HG03571 (cell line): Measurements from ENCODE around the gene FOXN4.

Experiments
- ATAC-seq: cut with Tn5 transposase; IDR thresholded peaks from one replicate; pipeline ENCODE4 v1.9.1; 2021; ENCODE audit not compliant: unreplicated experiment

FOXN4 gene

DNA sequence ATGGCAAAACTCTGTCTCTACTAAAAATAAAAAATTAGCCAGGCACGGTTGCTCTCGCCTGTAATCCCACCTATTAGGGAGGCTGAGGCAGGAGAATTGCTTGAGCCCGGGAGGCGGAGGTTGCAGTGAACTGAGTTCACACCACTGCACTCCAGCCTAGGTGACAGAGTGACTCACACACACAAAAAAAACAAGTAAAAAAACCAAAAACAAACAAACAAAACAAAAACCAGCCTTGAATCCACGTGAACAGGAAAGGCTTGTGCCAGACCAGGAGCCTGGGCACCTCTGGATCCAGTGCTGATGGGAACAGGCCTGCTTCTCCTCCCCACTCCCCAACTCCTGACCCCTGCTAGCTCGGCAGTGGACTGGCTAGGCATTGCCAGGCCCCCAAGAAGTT, 3.5 kb downstream of the FOXN4 start:
- no peak for ATAC-seq

DNA sequence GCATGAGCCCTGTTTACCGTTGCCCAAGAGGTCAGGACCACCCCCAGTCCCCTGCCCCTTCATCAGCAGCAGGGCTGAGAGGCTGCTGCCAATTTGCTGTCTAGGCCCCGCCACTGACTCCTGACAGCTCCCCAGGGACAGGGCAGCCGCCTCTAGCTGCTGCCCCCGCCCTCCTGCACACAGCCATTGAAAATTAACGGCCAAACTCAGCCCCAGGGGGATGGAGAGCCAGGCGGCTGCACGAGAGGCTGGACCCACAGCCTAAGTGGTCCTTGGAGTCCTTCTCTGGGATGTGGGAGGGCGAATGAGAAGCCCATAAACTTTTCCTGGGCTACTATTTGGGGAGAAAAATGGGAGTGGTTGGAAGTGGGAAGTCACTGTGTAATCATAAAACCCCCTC, 4.6 kb downstream of the FOXN4 start:
- no peak for ATAC-seq

DNA sequence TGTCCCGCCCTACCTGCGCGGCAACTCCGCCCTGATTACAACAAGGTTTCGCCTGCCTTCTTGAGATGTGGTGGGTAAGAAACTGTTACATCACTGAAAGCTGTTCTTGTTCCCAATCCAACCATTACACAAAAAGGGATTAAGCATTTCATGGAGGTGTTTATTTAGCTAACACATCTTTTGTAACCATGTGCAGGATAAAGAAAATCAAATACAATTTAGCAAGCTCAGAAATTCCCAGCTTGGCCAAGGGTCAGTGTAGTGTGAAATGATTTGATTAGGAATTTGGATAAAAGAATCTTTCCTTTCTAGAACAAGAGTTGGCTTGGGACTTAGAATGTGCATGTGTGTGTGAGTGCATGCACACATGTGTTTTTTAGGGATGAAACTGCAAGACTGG, 6.3 kb downstream of the FOXN4 start:
- ATAC-seq: no peak

DNA sequence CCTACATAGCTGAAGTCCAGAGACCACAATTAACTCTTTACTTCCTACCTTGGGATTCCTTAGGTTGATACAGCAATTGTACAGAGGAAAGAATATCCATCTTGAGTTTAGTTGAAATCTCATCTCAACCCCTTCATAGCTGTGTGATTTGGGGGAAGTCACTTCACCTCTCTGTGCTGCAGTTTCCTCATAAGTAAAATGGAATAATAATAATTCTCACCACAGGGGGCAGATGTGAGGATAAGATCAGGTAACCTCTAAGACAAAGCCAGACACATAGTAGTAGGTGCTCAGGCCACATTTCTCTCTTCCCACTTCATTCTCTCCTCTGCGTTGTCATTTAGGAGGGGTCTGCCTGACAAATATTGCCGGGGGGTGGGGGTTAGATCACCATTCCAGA, 6.7 kb downstream of the FOXN4 start:
- no peak for ATAC-seq

DNA sequence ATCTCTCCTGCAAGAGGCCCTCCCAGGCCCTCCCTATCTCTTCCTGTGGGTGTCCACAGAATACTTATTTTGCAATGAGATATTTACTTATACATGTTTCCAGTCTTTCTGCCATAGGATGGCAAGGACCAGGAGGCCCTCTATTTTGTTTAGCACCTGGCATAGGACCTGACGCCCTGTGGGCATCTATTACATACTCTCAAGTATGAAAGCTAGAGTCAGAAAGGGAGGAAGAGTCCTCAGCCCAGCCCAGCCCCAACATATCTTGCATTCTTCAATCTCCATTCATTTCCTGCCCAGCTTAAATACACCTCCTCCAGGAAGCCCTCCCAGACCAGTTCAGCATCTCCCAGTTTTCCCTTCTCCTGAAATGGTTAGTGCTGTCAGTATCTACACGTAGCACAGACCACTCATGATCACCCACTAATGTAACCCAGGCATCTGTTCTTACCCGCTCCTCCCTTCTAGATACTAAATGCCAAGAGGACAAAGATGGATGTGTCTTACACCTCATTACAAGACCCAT, 7.4 kb downstream of the FOXN4 start:
- ATAC-seq: no peak

DNA sequence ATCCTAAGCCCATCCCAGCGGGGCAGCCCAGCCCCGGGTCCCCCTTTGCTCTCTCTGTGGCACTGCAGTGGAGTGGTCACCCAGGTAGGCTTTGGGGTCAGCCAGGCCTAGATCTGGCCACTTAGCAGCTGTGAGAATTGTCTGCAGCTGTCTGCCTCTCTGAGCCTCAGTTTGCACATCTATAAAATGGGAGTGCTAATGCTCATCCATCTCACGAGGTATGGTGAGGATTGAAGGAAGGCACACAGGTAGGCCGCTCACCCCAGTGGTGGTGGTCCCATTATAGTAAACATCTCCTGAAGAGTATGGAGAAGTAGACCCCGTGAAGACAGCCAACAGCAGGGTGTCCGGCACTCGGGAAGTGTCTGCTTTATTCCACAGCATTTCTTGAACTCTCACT, 9.2 kb downstream of the FOXN4 start:
- no peak for ATAC-seq

DNA sequence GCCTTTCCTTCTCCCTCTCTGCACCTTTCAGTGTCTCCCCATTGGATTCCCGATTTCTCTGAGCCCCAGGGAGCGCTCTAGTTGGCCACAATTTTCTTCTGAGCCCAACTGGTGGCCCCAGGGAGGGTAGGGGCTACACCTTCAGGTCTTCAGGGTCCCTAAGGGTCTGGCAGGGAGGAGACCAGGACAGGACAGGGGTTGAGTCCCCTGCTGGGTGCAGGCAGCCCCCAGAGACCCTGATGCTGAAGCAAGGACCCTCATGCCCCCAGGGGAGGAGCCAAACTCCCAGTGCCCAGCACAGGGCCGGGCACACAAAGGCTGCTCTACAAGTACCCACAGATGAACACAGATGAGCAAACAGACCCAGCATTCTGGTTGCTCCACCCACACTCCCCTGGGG, 12.7 kb downstream of the FOXN4 start:
- ATAC-seq: no peak

DNA sequence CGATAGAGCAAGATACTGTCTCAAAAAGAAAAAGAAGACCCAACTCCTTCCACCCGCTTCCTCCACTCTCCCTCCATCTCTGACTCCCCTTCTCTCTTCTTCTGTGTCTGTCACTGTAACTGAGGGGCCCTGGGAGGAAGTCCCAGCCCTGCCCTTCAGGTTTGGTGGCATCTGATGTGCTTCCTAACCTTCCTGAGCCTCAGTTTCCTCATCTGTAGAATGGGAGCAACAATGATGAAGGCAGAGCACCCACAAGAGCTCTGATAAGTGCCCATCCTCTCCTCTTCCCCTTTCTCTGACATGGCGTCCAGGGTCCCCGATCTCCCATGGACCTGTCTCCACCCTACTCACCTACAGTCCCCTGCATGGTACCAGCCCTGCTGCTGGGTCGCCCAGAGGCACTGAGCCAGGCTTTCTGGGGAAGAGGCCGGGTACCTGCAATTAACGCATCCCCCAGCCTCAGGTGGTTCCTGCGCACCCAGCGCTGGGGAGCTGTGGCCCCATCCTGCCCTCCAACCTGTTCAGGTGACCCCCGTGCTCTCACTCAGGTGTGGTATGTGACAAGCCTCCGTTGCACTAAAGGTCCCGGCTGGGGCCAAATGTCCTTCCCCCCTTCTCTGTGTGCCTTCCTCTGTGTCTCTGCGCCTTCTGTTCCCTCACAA, 13.2 kb downstream of the FOXN4 start:
- ATAC-seq: no peak

DNA sequence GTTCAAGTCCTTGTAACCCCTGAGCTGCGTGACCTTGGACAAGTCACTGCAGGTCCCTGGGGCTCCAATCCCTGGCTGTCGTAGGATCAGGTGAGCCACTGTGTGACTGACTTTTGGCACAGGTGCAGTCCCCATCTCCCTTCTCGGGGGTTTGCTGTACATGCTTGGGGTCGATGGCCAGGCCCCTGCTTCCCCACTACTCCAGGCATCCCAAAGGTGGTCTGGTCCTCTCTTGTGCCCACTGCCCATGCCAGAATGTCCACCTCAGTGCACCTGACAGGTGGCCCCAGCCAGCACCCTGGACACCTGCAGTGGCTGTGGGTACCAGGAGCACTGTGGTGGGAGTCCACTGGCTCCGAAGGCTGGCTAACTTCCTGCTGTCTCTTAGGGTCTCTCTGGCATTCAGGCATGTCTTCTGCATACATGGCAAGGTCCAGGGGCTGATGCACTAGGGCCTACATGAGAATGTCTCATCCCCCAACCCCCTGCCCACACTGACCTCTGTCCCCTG, 14.7 kb downstream of the FOXN4 start:
- ATAC-seq: no peak

DNA sequence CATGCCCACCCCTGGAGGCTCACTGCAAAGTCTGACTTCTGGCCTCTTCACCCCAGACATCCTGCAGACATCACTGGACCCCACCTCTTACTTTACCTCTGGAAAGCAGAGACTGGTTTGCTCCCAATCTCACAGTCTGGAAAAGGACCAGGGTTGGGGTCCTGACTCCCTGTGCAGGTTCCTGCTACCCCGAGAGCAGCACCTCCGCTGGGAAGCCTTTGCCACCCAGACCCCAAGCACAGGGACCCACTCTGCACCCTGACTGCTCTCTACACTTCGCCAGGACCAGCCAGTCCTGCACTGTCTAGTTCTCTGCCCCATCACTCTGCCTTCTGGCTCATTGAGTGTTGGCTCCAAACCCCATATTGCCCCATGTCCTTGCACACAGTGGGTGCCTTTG, 16.0 kb downstream of the FOXN4 start:
- no peak for ATAC-seq

DNA sequence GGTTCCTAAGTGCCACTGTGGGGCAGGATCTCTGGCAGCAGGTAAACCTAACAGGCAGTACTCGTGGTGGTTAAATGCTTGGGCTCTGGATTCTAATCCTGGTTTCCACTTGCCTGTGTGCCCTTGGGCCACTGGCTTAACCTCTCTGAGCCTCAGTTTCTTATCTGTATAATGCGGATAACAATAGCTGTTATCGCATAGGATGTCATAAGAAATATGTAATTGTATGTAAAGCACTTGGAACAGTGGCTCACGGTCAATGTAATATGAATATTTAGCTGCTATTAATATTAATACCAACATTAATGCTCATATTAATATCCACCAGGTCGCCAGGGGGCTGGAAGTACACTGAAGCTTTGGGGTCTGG, 16.8 kb downstream of the FOXN4 start:
- ATAC-seq: no peak

DNA sequence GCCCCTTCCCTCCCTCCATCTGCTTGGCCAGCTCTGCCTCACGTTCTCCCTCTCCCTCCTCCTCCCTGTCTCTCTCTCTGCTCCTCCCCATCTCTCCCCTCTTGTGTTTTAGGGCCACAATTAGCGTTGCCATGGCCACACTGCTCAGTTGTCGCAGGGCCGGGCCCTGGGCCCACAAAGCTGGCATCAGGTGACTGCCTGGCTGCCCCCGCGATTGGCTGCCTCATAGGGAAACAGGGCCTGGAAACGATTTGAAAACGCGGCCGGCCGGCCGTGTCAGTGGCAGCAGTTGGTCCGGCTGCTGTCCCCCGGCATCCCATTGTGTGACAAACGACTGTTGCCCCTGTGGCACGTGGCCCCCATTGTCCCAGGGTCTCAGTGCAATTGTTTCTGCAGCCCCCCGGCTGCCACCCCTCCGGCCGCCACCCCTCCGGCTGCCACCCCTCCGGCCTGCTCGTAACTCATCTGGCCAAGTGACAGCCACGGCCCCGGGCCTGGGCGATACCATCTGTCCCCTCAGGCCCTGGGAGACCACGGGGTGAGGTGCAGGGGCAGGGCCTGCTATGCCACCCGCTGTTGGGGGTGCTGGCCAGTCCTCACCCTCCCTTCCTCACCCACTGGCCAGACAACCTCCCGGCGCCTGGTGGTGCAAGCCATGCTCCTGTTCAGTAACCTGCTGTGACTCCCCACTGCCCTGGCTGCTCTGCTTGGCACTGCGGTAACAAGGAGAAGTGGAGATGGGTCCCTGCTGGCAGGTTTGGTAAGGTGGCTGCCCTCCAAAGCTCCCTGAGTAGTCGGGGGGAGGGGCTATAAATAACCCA, 17.4 kb downstream of the FOXN4 start:
- no peak for ATAC-seq

DNA sequence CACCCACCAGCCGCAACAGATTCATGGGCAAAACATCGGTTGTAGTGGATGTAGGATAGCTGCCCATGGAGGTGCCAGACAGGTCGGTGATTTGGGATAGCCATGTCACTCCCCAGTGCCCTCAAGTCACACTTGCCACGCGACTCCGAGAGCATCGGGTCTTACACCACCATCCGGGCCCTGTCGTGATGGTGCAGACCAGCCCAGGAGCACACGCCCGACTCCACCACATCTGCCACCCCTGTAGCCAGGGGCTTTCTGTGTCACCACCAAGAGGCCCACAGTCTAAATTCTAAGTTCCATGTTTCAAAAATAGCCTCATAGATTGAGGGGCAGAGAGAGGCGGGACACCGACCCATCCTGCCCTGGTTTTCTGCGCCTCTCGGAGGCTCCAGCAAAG, 18.0 kb downstream of the FOXN4 start:
- ATAC-seq: no peak

DNA sequence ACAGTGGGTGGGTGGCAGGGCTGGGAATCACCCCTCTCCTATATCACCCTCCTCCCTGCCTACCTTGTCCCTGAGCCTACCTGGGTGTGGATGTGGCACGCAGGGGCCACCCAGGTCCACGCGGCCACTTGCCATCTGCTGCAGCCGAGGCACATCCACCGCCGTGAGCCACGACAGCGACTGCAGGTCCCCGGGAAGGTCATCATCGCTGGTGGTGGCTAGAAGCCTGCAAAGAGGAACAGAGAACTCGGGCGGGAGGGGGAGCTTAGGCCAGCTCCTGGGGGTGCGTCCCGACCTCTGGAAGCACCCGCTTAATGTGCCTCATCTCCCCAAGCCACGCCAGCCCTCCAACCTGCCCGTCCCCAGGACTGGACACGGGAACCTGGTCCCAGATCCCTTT, 19.0 kb downstream of the FOXN4 start:
- no peak for ATAC-seq

DNA sequence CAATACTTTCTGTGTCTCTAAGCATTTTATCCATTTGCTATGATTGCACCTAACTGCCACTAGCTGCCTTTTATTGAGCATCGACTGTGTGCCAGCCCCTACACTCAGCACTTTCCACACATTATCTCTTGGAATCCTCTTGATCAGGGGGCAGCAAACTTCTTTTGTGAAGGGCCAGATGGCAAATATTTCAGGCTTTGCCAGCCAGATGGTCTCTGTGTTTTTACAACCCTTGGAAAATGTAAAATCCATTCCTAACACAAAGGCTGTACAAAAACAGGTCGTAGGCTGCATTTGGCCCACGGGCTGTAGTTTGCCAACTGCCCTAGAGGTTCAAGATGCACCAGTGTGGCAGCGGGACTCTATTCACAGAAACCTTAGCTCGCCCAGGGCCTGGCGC, 19.5 kb downstream of the FOXN4 start:
- ATAC-seq: no peak

DNA sequence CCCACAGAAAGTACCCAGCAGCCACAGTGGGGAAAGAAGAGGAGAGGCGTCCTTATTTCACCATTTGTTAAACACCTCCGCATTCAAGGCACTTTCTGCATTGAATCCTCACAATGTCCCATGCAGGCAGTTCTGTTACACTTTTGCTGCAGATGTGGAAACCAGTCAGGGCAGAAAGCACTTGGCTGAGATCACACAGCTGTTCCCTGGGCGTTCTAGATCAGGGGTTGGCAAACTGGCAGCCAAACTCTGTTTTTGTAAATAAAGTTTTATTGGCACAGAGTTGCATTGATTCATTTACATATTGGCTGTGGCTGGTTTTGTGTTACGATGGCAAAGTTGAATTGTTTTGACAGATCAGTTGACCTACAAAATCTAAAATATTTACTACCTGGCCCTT, 20.1 kb downstream of the FOXN4 start:
- no peak for ATAC-seq

DNA sequence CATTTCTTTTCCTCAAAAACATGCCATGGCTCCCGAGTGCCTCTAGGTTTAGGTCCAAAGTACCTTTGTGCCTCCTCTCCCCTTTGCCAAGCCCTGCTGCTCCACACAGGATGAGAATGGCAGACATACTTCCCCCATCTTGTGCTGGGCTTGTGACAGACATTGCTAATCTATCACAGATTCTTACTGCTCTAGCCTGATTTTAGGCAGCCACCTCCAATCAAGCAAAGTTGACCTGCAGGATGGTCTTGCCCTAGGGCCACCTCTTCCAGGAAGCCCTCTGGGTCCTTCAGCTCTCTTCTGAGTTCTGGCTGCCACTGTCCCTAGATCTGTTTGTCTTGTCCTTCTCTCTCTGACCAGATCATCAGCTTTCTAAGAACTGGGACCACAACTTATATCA, 20.5 kb downstream of the FOXN4 start:
- no peak for ATAC-seq

DNA sequence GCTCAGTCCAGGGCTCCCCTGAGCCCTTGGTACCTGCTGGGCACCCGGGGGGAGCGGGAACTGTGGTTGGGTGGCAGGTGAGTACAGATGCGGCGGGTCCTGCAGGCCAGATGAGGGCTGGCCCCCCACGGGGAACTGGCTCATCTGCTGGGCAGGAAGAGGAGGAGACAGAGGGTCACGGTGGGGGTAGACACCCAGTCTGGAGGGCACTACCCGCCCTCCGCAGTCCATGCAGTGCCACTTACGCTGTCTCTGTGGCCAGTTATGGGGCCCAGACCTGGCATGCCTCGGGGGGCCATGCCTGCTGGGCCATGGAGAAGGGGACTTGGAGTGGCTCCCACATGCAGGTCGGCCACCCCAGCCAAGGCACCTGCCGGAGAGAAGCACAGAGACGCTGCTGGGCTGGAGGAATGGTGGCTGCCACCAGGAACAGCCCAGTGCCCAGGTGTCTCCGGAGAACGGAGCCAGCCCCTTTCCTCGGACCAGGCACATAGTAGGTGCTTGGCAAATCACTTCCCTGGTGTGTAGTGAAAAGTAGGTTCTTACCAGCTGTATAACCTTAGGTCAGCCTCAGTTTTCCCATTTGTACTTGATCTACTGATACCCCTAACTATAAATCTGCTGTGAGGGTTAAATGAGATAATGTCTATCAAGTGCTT, 21.1 kb downstream of the FOXN4 start:
- no peak for ATAC-seq

DNA sequence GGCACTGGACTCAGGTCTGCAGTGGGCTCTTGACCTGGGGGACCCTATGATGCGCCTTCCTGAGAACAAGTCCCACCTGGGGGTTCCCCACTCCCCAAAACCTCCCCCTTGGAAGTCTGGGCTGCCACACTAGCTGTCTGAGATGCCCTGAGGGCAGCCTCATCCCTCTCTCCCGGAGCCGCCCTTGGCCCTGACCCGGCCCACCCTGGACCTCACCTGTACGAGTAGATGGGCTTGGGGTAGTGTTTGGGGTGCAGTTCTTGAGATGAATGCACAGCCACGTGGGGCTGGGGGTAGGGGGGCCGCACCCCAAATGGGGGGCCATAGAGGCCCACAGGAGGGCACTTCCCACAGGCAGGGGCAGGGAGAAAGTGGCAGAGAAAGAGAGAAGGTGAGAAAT, 21.9 kb downstream of the FOXN4 start:
- no peak for ATAC-seq

DNA sequence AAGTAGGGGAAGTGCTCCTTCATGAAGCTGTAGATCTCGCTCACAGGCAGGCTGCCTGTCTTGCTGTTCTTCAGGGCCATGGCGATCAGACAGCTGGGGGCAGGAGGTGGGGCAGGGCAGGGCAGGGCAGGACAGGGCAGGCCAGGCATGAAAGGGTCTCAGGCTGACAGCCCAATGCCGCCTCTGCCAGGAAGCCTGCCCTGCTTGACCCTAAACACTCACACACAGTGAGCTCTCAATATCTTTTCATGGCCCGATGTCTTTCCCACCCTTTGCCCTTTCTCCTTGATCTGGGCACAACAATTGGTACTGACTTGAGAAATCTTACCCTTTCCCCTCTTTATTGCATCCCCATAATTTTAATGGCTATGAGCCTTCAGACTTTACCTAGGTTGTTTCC, 22.4 kb downstream of the FOXN4 start:
- no peak for ATAC-seq

DNA sequence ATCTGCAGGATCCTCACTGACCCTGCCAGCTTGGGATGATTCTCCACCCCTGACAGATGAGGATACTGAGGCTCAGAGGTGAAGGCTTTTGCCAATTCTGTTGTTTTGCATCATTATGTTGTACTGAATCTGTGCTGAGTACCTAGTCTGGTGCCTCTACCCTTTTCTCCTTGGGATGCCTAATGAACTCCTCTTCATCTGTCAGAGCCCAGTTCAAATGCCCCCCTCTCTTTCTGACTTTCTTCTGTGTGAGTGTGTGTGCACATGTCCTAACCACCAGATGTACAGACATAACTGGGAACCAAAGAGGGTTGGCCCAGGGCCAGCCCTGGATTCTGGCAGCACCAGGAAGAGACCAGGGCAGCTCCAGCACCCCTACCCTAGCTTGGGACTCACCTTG, 22.8 kb downstream of the FOXN4 start:
- ATAC-seq: no peak

DNA sequence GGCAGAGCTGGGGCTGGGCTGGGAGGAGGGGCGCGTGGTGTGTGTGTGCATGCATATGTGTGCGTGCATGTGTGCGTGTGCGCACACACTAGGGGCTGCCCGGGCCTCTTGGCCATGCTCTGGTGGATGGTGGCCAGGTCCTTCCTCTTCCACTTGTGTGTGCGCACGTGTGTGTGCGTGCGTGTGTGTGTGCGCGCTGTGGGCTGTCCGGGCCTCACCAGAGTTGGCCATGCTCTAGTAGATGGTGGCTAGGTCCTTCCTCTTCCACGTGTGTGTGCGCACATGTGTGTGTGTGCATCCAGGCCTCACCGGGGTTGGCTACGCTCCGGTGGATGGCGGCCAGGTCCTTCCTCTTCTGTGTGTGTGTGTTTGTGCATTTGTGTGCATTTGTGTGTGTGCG, 24.7 kb downstream of the FOXN4 start:
- ATAC-seq: no peak
